Body of pancreas (tissue), 4 donors: ENCODE measurements around the gene RANBP17.

Source experiments
- POLR2A ChIP-seq, 3 donors: fragments of 450-650 bp; IDR thresholded peaks; one replicate each; pipeline ENCODE4 v1.6.1; 2016; ENCODE audit warnings: antibody characterized with exemption in 3 of 3, mild to moderate bottlenecking in 2 of 3
- TF ChIP-seq, protein P1 (sequence below), 7 experiments: fragments of 450-650 bp in 4 of 7; fragments of 200-600 bp in 3 of 7; sonication (generic) in 3 of 7; IDR thresholded peaks; one replicate each; pipeline ENCODE4 v1.5.1; 2016 to 2019; ENCODE audit warnings: antibody characterized with exemption in 7 of 7

DNA sequence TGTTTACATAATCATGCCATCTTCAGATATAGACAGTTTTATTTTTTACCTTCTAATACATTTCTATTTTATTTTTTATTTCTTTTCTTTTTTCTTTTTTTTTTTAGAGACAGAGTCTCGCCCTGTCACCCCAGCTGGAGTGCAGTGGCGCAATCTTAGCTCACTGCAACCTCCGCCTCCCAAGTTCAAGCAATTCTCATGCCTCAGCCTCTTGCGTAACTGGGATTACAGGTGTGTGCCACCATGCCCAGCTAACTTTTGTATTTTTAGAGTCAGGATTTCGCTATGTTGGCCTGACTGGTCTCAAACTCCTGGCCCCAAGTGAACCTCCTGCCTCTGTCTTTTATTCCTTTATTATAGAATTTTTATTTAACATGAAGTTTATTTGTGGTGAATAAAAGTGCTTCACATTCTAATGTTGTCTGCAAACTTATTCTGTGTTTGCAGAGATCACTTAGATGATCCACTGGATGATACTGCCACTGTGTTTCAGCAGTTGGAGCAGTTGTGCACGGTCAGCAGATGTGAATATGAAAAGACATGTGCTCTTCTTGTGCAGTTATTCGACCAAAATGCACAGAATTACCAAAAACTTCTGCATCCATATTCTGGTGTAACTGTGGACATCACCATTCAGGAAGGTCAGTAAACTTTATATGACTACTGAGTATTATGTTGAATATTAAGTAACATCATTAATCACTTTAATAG is 62.2 kb downstream of the RANBP17 start:
- TF ChIP-seq, protein P1, sequence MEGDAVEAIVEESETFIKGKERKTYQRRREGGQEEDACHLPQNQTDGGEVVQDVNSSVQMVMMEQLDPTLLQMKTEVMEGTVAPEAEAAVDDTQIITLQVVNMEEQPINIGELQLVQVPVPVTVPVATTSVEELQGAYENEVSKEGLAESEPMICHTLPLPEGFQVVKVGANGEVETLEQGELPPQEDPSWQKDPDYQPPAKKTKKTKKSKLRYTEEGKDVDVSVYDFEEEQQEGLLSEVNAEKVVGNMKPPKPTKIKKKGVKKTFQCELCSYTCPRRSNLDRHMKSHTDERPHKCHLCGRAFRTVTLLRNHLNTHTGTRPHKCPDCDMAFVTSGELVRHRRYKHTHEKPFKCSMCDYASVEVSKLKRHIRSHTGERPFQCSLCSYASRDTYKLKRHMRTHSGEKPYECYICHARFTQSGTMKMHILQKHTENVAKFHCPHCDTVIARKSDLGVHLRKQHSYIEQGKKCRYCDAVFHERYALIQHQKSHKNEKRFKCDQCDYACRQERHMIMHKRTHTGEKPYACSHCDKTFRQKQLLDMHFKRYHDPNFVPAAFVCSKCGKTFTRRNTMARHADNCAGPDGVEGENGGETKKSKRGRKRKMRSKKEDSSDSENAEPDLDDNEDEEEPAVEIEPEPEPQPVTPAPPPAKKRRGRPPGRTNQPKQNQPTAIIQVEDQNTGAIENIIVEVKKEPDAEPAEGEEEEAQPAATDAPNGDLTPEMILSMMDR (IDR thresholded peaks at IDR 0.05): no peak
- no peak for TF ChIP-seq POLR2A (IDR thresholded peaks at IDR 0.05)
